WTC11 (cell line): ENCODE measurements around the gene ZNF609. TPM values are rescaled to one million over a fixed set of nuclear protein-coding genes. Genes with fewer than 3 reads are reported as not detected.

Experiments used
- ATAC-seq: fragments of 200-7000 bp; cut with Tn5 transposase; 2 replicates; pipeline ENCODE4 v1.10.0; 2021; ENCODE audit warnings: mild to moderate bottlenecking, moderate library complexity
- CTCF ChIA-PET: fragments of 300-600 bp; sonication (Branson Sonifier 250); formaldehyde crosslinking; loops from one replicate; lab custom pipeline; 2021; ENCODE audit warnings: antibody characterized with exemption; lab: Charles Lee
- POLR2A ChIA-PET: fragments of 350-600 bp; sonication (Branson Sonifier 250); formaldehyde crosslinking; loops from one replicate; lab custom pipeline; 2021; ENCODE audit warnings: antibody characterized with exemption; lab: Charles Lee
- DNase-seq: peaks from one replicate; pipeline ENCODE4 v3.0.0; 2021; ENCODE audit warnings: low spot score
- H3K27ac Mint-ChIP-seq: 2 replicates; pipeline ENCODE4 v1.8.0; 2021; ENCODE audit warnings: mixed read lengths
- H3K27me3 Mint-ChIP-seq: 2 replicates; pipeline ENCODE4 v1.8.0; 2021; ENCODE audit warnings: low read depth, mild to moderate bottlenecking, moderate library complexity, mixed read lengths
- H3K36me3 Mint-ChIP-seq: 2 replicates; pipeline ENCODE4 v1.8.0; 2021; ENCODE audit warnings: mixed read lengths
- H3K4me1 Mint-ChIP-seq: 2 replicates; pipeline ENCODE4 v1.8.0; 2022; ENCODE audit warnings: mixed read lengths
- H3K4me3 Mint-ChIP-seq: 2 replicates; pipeline ENCODE4 v1.8.0; 2021; ENCODE audit warnings: mild to moderate bottlenecking, moderate library complexity, mixed read lengths
- H3K9me3 Mint-ChIP-seq: 2 replicates; pipeline ENCODE4 v1.8.0; 2021; ENCODE audit warnings: mixed read lengths
- CBFB ChIP-seq: sonication (generic); formaldehyde crosslinking; IDR thresholded peaks from 2 replicates; pipeline ENCODE4 v1.8.1; 2022; ENCODE audit warnings: mild to moderate bottlenecking, low read depth, missing genetic modification reagents
- EMX1 ChIP-seq: fragments of 250-450 bp; sonication (Bioruptor Pico); IDR thresholded peaks from 2 replicates; pipeline ENCODE4 v1.8.0; 2021; ENCODE audit warnings: mild to moderate bottlenecking
- ETV6 ChIP-seq: sonication (generic); formaldehyde crosslinking; IDR thresholded peaks from 2 replicates; pipeline ENCODE4 v1.8.1; 2022; ENCODE audit warnings: mild to moderate bottlenecking, missing genetic modification reagents
- FOXK1 ChIP-seq: sonication (generic); formaldehyde crosslinking; IDR thresholded peaks from 2 replicates; pipeline ENCODE4 v1.8.0; 2022; ENCODE audit warnings: mild to moderate bottlenecking, moderate library complexity, missing genetic modification reagents
- FOXP1 ChIP-seq: sonication (generic); formaldehyde crosslinking; IDR thresholded peaks from 2 replicates; pipeline ENCODE4 v1.8.0; 2022; ENCODE audit warnings: missing genetic modification reagents, mild to moderate bottlenecking, moderate library complexity, borderline replicate concordance
- GABPB1 ChIP-seq: sonication (generic); formaldehyde crosslinking; IDR thresholded peaks from 2 replicates; pipeline ENCODE4 v1.8.1; 2023; ENCODE audit warnings: mild to moderate bottlenecking, missing genetic modification reagents
- GTF2I ChIP-seq: fragments of 250-450 bp; sonication (Bioruptor Pico); conservative IDR thresholded peaks from 2 replicates; pipeline ENCODE4 v1.4.0; 2021; ENCODE audit warnings: mild to moderate bottlenecking
- NFYB ChIP-seq: sonication (generic); formaldehyde crosslinking; conservative IDR thresholded peaks from 2 replicates; pipeline ENCODE4 v1.8.0; 2022; ENCODE audit warnings: low read depth, missing genetic modification reagents
- NR2C2 ChIP-seq: sonication (generic); formaldehyde crosslinking; IDR thresholded peaks from 2 replicates; pipeline ENCODE4 v1.8.0; 2022; ENCODE audit warnings: mild to moderate bottlenecking, missing genetic modification reagents
- NR3C1 ChIP-seq: sonication (generic); formaldehyde crosslinking; conservative IDR thresholded peaks from 2 replicates; pipeline ENCODE4 v1.8.1; 2023; ENCODE audit warnings: low read depth, mild to moderate bottlenecking, missing genetic modification reagents
- RORB ChIP-seq: fragments of 250-450 bp; sonication (Bioruptor Pico); IDR thresholded peaks from 2 replicates; pipeline ENCODE4 v1.9.0; 2021; ENCODE audit warnings: mild to moderate bottlenecking
- SOX15 ChIP-seq: fragments of 250-450 bp; sonication (Bioruptor Pico); IDR thresholded peaks from 2 replicates; pipeline ENCODE4 v1.9.0; 2021; ENCODE audit warnings: mild to moderate bottlenecking
- SP1 ChIP-seq: sonication (generic); formaldehyde crosslinking; conservative IDR thresholded peaks from 2 replicates; pipeline ENCODE4 v1.8.1; 2022; ENCODE audit warnings: missing genetic modification reagents
- TCF7 ChIP-seq: sonication (generic); formaldehyde crosslinking; IDR thresholded peaks from 2 replicates; pipeline ENCODE4 v1.8.0; 2022; ENCODE audit warnings: mild to moderate bottlenecking, low read depth, missing genetic modification reagents, moderate library complexity
- ZNF317 ChIP-seq: sonication (generic); formaldehyde crosslinking; IDR thresholded peaks from 2 replicates; pipeline ENCODE4 v1.8.1; 2023; ENCODE audit warnings: low read depth, mild to moderate bottlenecking, moderate library complexity, missing genetic modification reagents, borderline replicate concordance
- total RNA-seq: library from RNA; stranded (reverse); gene quantifications from 3 replicates; pipeline ENCODE4 v1.2.3, GENCODE V29; 2021
- TF ChIP-seq, protein P1 (sequence below): sonication (generic); formaldehyde crosslinking; IDR thresholded peaks from 2 replicates; pipeline ENCODE4 v1.8.0; 2022; ENCODE audit warnings: missing genetic modification reagents
- TF ChIP-seq, protein P2 (sequence below): sonication (generic); formaldehyde crosslinking; IDR thresholded peaks from 2 replicates; pipeline ENCODE4 v1.8.1; 2023; ENCODE audit warnings: mild to moderate bottlenecking, moderate library complexity, missing genetic modification reagents
- TF ChIP-seq, protein P3 (sequence below): sonication (generic); formaldehyde crosslinking; IDR thresholded peaks from 2 replicates; pipeline ENCODE4 v1.8.0; 2022; ENCODE audit warnings: mild to moderate bottlenecking, missing genetic modification reagents
- TF ChIP-seq, protein P4 (sequence below): fragments of 250-450 bp; sonication (Bioruptor Pico); IDR thresholded peaks from 2 replicates; pipeline ENCODE4 v1.9.0; 2021; ENCODE audit warnings: mild to moderate bottlenecking
- TF ChIP-seq, protein P5 (sequence below): sonication (generic); formaldehyde crosslinking; IDR thresholded peaks from 2 replicates; pipeline ENCODE4 v1.8.0; 2022; ENCODE audit warnings: mild to moderate bottlenecking, missing genetic modification reagents

ZNF609 gene
- total RNA-seq, 1 experiment from 2014 or later: 47.4 TPM

DNA sequence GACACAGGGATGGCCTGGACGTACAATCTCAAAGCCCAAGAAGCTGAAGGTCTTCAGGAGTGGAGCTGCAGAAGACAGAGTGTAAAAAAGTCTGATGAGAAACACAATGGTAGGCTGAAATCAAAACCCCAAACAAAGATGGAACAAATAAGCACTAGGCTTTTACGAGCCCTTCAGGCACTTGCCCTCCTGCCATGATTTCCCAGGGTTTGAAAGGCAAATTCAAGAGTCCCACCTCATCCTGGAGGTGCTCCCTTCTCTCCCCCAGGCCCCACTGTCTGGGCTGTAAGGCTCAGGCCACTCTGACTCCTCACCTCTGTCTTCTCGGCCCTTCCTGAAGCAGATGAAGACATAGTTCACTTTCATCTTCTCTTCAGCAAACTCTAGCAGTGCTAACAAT is 228.4 kb downstream of the ZNF609 start:
- DNase-seq (no peak), ATAC-seq (no peak)
- H3K36me3 Mint-ChIP-seq: peaks cover 58% of the 10 kb centered on the region
- no peak overlapping the region for H3K4me3 Mint-ChIP-seq
- no peaks in the 10 kb centered on the region for H3K9me3 Mint-ChIP-seq
- H3K27ac Mint-ChIP-seq: peak overlapping the region; percentile 93
- POLR2A ChIA-PET: interaction anchor here (0.6 kb wide), 3 partner anchors 56 to 117 kb away, joined by 3 to 7 read pairs (median 6); no protein-coding TSS in a partner anchor
- peaks cover 78% of the 10 kb centered on the region for H3K4me1 Mint-ChIP-seq
- no peaks in the 10 kb centered on the region for H3K27me3 Mint-ChIP-seq
- no peak for TF ChIP-seq TCF7 (CRISPR knock-in tag)
- TF ChIP-seq, protein P1, sequence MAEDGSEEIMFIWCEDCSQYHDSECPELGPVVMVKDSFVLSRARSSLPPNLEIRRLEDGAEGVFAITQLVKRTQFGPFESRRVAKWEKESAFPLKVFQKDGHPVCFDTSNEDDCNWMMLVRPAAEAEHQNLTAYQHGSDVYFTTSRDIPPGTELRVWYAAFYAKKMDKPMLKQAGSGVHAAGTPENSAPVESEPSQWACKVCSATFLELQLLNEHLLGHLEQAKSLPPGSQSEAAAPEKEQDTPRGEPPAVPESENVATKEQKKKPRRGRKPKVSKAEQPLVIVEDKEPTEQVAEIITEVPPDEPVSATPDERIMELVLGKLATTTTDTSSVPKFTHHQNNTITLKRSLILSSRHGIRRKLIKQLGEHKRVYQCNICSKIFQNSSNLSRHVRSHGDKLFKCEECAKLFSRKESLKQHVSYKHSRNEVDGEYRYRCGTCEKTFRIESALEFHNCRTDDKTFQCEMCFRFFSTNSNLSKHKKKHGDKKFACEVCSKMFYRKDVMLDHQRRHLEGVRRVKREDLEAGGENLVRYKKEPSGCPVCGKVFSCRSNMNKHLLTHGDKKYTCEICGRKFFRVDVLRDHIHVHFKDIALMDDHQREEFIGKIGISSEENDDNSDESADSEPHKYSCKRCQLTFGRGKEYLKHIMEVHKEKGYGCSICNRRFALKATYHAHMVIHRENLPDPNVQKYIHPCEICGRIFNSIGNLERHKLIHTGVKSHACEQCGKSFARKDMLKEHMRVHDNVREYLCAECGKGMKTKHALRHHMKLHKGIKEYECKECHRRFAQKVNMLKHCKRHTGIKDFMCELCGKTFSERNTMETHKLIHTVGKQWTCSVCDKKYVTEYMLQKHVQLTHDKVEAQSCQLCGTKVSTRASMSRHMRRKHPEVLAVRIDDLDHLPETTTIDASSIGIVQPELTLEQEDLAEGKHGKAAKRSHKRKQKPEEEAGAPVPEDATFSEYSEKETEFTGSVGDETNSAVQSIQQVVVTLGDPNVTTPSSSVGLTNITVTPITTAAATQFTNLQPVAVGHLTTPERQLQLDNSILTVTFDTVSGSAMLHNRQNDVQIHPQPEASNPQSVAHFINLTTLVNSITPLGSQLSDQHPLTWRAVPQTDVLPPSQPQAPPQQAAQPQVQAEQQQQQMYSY (CRISPR knock-in tag): no peak
- CTCF ChIA-PET: interaction anchor here (0.6 to 8.5 kb wide), 3 partner anchors 12 to 39 kb away, joined by 4 to 84 read pairs (median 27); no protein-coding TSS in a partner anchor

DNA sequence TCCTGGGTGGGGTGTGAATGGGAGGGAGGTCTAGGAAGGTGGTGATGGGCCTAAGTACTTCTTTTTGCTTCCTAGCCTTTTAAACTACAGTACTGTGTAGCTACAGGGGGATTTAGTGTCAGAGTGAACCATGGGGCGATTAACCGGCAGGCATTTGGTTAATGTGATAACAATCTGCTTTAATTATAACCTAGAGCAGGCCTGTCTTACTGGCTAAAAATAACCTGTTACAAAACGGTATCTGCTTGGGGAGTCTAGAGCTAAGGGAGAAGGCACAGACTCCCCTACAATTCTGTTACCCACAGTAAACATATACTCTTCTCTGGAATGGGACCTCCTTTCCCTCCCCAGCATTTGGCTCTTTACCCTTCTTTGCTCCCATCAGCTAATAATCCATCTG is 229.6 kb downstream of the ZNF609 start:
- peaks cover 67% of the 10 kb centered on the region for H3K36me3 Mint-ChIP-seq
- no peaks in the 10 kb centered on the region for H3K27me3 Mint-ChIP-seq
- TF ChIP-seq ZNF317 (CRISPR knock-in tag): no peak
- TF ChIP-seq NFYB (CRISPR knock-in tag): no peak
- TF ChIP-seq, protein P2, sequence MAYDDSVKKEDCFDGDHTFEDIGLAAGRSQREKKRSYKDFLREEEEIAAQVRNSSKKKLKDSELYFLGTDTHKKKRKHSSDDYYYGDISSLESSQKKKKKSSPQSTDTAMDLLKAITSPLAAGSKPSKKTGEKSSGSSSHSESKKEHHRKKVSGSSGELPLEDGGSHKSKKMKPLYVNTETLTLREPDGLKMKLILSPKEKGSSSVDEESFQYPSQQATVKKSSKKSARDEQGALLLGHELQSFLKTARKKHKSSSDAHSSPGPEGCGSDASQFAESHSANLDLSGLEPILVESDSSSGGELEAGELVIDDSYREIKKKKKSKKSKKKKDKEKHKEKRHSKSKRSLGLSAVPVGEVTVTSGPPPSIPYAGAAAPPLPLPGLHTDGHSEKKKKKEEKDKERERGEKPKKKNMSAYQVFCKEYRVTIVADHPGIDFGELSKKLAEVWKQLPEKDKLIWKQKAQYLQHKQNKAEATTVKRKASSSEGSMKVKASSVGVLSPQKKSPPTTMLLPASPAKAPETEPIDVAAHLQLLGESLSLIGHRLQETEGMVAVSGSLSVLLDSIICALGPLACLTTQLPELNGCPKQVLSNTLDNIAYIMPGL (CRISPR knock-in tag): no peak
- no peak for TF ChIP-seq RORB
- no peak for TF ChIP-seq NR3C1
- TF ChIP-seq, protein P3, sequence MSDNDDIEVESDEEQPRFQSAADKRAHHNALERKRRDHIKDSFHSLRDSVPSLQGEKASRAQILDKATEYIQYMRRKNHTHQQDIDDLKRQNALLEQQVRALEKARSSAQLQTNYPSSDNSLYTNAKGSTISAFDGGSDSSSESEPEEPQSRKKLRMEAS (CRISPR knock-in tag): no peak
- TF ChIP-seq GTF2I: no peak
- TF ChIP-seq FOXK1 (CRISPR knock-in tag): no peak
- TF ChIP-seq FOXP1: no peak
- no peak for TF ChIP-seq TCF7 (CRISPR knock-in tag)
- no peak for TF ChIP-seq GABPB1 (CRISPR knock-in tag)
- no peak for TF ChIP-seq EMX1 (CRISPR knock-in tag)
- TF ChIP-seq, protein P4, sequence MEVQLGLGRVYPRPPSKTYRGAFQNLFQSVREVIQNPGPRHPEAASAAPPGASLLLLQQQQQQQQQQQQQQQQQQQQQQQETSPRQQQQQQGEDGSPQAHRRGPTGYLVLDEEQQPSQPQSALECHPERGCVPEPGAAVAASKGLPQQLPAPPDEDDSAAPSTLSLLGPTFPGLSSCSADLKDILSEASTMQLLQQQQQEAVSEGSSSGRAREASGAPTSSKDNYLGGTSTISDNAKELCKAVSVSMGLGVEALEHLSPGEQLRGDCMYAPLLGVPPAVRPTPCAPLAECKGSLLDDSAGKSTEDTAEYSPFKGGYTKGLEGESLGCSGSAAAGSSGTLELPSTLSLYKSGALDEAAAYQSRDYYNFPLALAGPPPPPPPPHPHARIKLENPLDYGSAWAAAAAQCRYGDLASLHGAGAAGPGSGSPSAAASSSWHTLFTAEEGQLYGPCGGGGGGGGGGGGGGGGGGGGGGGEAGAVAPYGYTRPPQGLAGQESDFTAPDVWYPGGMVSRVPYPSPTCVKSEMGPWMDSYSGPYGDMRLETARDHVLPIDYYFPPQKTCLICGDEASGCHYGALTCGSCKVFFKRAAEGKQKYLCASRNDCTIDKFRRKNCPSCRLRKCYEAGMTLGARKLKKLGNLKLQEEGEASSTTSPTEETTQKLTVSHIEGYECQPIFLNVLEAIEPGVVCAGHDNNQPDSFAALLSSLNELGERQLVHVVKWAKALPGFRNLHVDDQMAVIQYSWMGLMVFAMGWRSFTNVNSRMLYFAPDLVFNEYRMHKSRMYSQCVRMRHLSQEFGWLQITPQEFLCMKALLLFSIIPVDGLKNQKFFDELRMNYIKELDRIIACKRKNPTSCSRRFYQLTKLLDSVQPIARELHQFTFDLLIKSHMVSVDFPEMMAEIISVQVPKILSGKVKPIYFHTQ (CRISPR knock-in tag): no peak
- TF ChIP-seq CBFB: no peak
- no peak for TF ChIP-seq SOX15 (CRISPR knock-in tag)
- no peak for TF ChIP-seq NR2C2
- TF ChIP-seq ETV6 (CRISPR knock-in tag): no peak
- TF ChIP-seq SP1 (CRISPR knock-in tag): no peak
- TF ChIP-seq, protein P5, sequence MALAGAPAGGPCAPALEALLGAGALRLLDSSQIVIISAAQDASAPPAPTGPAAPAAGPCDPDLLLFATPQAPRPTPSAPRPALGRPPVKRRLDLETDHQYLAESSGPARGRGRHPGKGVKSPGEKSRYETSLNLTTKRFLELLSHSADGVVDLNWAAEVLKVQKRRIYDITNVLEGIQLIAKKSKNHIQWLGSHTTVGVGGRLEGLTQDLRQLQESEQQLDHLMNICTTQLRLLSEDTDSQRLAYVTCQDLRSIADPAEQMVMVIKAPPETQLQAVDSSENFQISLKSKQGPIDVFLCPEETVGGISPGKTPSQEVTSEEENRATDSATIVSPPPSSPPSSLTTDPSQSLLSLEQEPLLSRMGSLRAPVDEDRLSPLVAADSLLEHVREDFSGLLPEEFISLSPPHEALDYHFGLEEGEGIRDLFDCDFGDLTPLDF: no peak
- H3K9me3 Mint-ChIP-seq: no peaks in the 10 kb centered on the region
- peaks cover 74% of the 10 kb centered on the region for H3K4me1 Mint-ChIP-seq
- POLR2A ChIA-PET: interaction anchor here (0.6 to 1.7 kb wide), 4 partner anchors 10 to 134 kb away, joined by 3 to 6 read pairs (median 5); no protein-coding TSS in a partner anchor
- no peak for ATAC-seq
- peak overlapping the region; percentile 74; the same call in 1 of the 2 replicates for H3K27ac Mint-ChIP-seq
- no peak for DNase-seq
- CTCF ChIA-PET: interaction anchor here (0.5 to 8.5 kb wide), 7 partner anchors 10 to 146 kb away, joined by 3 to 84 read pairs (median 4); no protein-coding TSS in a partner anchor
- no peak overlapping the region for H3K4me3 Mint-ChIP-seq
